Measurements from ENCODE around the gene GPR137. TPM values are rescaled to one million over a fixed set of nuclear protein-coding genes. Genes with fewer than 3 reads are reported as not detected.

GPR137 gene, protein sequence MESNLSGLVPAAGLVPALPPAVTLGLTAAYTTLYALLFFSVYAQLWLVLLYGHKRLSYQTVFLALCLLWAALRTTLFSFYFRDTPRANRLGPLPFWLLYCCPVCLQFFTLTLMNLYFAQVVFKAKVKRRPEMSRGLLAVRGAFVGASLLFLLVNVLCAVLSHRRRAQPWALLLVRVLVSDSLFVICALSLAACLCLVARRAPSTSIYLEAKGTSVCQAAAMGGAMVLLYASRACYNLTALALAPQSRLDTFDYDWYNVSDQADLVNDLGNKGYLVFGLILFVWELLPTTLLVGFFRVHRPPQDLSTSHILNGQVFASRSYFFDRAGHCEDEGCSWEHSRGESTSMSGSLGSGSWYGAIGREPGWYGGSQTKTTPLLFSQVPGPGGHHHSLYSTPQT
- 10 to 100 TPM; 15.6 to 69.8 (median 48.3) TPM for total RNA-seq
- polyA plus RNA-seq: 10 to 100 TPM; 16.0 to 41.5 (median 40.9) TPM
- long read RNA-seq, donor 1, partial matches to known transcripts: 5 of 7 reads
- long read RNA-seq, donor 1, other reads (novel, unspliced or antisense): 0 of 7 reads
- long read RNA-seq, donor 2, partial matches to known transcripts: 0 of 2 reads
- long read RNA-seq, donor 2, other reads (novel, unspliced or antisense): 0 of 2 reads
- long read RNA-seq, donor 3, partial matches to known transcripts: 0 of 3 reads
- long read RNA-seq, donor 3, other reads (novel, unspliced or antisense): 0 of 3 reads
- long read RNA-seq, donor 4, partial matches to known transcripts: 1 of 5 reads
- long read RNA-seq, donor 4, other reads (novel, unspliced or antisense): 3 of 5 reads
- long read RNA-seq, donor 5, transcript GPR137-204 (7 exons, 1,596 nt): major isoform, 32 of 105 reads
- long read RNA-seq, donor 5, partial matches to known transcripts: 4 of 105 reads
- long read RNA-seq, donor 5, other reads (novel, unspliced or antisense): 65 of 105 reads
- long read RNA-seq, donor 6, partial matches to known transcripts: 0 of 3 reads
- long read RNA-seq, donor 6, other reads (novel, unspliced or antisense): 3 of 3 reads
- long read RNA-seq, donor 7, partial matches to known transcripts: 0 of 2 reads
- long read RNA-seq, donor 7, other reads (novel, unspliced or antisense): 0 of 2 reads
- long read RNA-seq, donor 8, transcript GPR137-204 (7 exons, 1,596 nt): major isoform, 6 of 12 reads
- long read RNA-seq, donor 8, partial matches to known transcripts: 0 of 12 reads
- long read RNA-seq, donor 8, other reads (novel, unspliced or antisense): 5 of 12 reads
- long read RNA-seq, donor 9, partial matches to known transcripts: 0 of 1 reads
- long read RNA-seq, donor 9, other reads (novel, unspliced or antisense): 0 of 1 reads
- long read RNA-seq, donor 10, partial matches to known transcripts: 0 of 2 reads
- long read RNA-seq, donor 10, other reads (novel, unspliced or antisense): 0 of 2 reads

DNA sequence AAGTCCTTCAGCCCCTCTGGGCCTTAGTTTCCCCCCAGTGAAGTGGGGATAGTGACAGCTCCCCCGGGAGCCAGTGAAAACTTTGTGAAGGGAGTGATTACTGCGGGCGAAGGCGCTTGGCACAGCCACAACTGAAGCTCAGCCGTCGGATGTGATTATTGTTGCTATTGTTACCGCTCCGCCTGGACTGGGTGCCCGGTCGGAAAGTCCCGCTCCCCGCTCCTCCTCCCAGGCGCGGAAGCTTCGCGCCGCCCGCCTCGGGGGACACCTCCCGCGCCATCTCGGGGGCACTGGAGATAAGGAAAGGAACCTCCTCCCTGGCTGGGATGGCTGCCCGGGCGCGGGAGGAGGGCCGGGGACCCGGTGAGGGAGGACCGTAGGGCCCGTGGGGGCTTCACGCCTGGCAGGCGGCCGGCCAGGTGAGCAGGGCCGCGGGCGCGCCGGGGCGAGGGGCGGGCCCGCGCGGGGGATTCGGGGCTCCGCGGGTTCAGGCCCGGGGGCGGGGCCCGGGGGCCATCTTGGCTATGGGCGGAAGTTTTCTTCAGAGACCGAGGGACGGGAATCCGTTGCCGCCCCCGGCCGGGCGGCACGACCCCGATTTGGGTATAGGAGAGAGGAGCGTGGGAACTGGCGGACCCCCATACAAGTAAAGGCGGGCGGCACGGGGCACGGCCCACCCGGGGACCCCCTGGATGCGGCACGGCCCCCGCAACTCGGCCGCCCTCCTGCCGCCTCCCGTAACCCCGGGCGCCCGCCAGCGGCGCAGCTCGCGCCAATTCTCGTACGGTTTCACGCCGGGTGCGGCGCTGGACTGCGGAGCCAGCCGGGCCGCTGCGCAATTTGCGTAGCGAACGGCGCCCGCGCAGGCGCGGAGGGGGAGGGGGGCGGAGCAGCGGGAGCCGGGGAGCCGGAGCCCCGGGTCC, at the start of gene GPR137:
Gene GPR137 (plus strand): TSS at position 887 of the 923 bp plus-strand sequence. CDS start 677 bp downstream, outside the sequence.
- intact Hi-C loops (cut with DNase I): no loop called here
- DNase-seq: peak; percentile 78 to 88 (median 84)
- Histone ChIP-seq H3K27ac (peak within 1 kb of the TSS; percentile 77 to 94 (median 87)), H3K27me3 (no peaks in the 10 kb centered on the region), H3K4me1 (replicated peaks in 1 of 2) (peaks cover 15 to 19% of the 10 kb centered on the region in 2 donors), H3K36me3 (replicated peaks in 1 of 2) (peaks cover 0 to 3% of the 10 kb centered on the region in 2 donors), H3K9me3 (replicated peaks in 1 of 3) (no peaks in the 10 kb centered on the region), H3K4me3 (peak within 1 kb of the TSS; percentile 17 to 93 (median 75))
- 1% methylated on average over 23 to 102 of the region's 102 CpGs; no CpG with 5 or more reads in 1 of the 4 donors for whole genome bisulfite sequencing, 4 donors
- TF ChIP-seq, protein P1, sequence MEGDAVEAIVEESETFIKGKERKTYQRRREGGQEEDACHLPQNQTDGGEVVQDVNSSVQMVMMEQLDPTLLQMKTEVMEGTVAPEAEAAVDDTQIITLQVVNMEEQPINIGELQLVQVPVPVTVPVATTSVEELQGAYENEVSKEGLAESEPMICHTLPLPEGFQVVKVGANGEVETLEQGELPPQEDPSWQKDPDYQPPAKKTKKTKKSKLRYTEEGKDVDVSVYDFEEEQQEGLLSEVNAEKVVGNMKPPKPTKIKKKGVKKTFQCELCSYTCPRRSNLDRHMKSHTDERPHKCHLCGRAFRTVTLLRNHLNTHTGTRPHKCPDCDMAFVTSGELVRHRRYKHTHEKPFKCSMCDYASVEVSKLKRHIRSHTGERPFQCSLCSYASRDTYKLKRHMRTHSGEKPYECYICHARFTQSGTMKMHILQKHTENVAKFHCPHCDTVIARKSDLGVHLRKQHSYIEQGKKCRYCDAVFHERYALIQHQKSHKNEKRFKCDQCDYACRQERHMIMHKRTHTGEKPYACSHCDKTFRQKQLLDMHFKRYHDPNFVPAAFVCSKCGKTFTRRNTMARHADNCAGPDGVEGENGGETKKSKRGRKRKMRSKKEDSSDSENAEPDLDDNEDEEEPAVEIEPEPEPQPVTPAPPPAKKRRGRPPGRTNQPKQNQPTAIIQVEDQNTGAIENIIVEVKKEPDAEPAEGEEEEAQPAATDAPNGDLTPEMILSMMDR (IDR thresholded peaks at IDR 0.05): peak in 1 of 6 experiments; percentile 6
- peak in 1 of 2 donors; percentile 44 for TF ChIP-seq POLR2A (IDR thresholded peaks at IDR 0.05)

DNA sequence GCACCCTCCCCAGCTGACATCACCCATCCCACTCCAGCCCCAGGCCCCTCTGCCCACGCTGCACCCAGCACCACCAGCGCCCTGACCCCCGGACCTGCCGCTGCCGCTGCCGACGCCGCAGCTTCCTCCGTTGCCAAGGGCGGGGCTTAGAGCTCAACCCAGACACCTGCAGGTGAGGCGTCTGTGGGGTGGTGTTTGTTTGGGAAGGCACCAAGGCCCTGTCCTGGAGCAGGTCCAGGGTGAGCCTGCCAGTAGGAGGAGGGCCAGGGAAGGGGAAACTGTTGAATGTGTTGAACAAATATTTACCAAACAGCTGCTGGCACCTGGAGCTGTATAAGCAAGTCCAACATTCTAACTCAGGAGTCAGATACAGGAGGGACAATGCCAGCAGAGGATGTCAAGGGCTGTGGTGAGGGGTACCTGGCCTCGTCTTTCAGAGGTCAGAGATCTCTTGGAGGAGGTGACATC, 48.1 kb upstream of the GPR137 start:
- peaks cover 15 to 36% of the 10 kb centered on the region in 2 donors for H3K4me1 ChIP-seq (replicated peaks in 1 of 2)
- H3K27me3 ChIP-seq: no peaks in the 10 kb centered on the region
- intact Hi-C loops (cut with DNase I): no loop called here
- DNase-seq: peak in 1 of 7 donors; percentile 18
- H3K4me3 ChIP-seq: no peak overlapping the region
- TF ChIP-seq, protein P1 (IDR thresholded peaks at IDR 0.05): no peak
- TF ChIP-seq POLR2A (IDR thresholded peaks at IDR 0.05): no peak
- H3K27ac ChIP-seq: no peak overlapping the region
- 68 to 84% (median 78%) methylated on average over 12 of the region's 12 CpGs for WGBS, 4 donors
- peaks cover 0 to 19% of the 10 kb centered on the region in 2 donors for H3K36me3 ChIP-seq (replicated peaks in 1 of 2)
- no peaks in the 10 kb centered on the region for H3K9me3 ChIP-seq (replicated peaks in 1 of 3)

DNA sequence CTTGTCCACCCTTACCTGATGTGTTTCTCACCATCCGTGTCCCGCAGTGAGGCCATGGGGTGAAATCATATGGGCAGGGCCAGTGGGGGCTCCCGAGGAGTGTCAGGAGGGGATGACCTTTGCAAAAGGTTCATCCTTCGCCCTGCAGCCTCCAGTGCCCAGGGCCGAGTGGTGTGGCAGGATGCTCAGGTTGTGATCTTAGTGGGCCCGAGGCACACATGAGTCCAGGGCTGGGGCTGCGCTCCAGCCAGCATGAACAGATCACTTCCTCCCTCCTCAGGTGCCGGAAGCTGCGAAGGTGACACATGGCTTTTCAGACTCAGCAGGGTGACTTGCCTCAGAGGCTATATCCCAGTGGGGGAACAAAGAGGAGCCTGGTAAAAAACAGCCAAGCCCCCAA, 47.6 kb upstream of the GPR137 start:
- H3K27me3 ChIP-seq: no peaks in the 10 kb centered on the region
- H3K9me3 ChIP-seq (replicated peaks in 1 of 3): no peaks in the 10 kb centered on the region
- peaks cover 20 to 41% of the 10 kb centered on the region in 2 donors for H3K4me1 ChIP-seq (replicated peaks in 1 of 2)
- 83 to 100% (median 93%) methylated on average over 2 to 9 of the region's 9 CpGs for WGBS, 4 donors
- H3K27ac ChIP-seq: peak overlapping the region in 2 of 5 donors; percentile 97 to 99
- intact Hi-C loops (cut with DNase I): no loop called here
- peak in 1 of 7 donors; percentile 8 for DNase-seq
- H3K36me3 ChIP-seq (replicated peaks in 1 of 2): peaks cover 0 to 20% of the 10 kb centered on the region in 2 donors
- H3K4me3 ChIP-seq: no peak overlapping the region
- TF ChIP-seq, protein P1 (IDR thresholded peaks at IDR 0.05): no peak
- no peak for TF ChIP-seq POLR2A (IDR thresholded peaks at IDR 0.05)

Data from adrenal gland (tissue), 19 donors.